ENCODE data around the gene SLC7A4. TPM values are rescaled to one million over a fixed set of nuclear protein-coding genes. Genes with fewer than 3 reads are reported as not detected.
"Not testable (repeated sequence)": the region's sequence is repeated elsewhere in the genome, so short reads cannot be mapped to it uniquely, and the experiment has no call there.

Gene SLC7A4
- total RNA-seq, 3 donors from 2014 or later, result 1.6 to 2.4 (median 2.0) TPM

DNA sequence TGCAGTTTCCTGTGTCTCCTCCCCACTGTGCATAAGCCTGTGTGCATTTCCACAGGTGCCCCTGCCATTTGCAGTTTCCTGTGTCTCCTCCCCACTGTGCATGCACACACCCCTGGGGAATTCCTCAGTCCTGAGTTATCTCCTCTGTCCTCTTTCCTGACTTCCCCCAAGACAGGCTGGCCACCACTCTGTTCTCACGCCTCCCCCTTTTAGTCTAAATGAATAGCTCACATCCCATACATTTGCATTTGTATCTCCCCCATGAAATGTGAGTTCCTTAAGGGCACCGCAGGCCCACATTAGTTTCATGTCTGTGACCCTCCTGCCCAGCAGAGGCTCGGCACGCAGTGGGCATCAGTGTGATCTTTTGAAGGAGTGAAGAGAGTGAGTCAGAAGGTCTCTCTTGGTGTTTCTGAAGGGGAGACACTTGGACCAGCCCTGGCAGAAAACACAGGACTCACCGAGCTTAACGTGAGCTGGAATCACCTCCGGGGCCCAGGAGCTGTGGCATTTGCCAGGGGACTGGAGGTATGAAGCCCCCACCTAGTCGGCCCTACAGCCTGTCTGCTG lies 19.6 kb upstream of the SLC7A4 start:
- H3K4me1 ChIP-seq, result no peaks in the 10 kb centered on the region
- H3K4me3 ChIP-seq, result no peak overlapping the region
- H3K36me3 ChIP-seq, result no peaks in the 10 kb centered on the region
- no peak overlapping the region for H3K27ac ChIP-seq
- H3K9me3 ChIP-seq, result no peaks in the 10 kb centered on the region
- intact Hi-C loops (cut with DNase I; ENCODE audit: low total_unique reads), result no loop called here
- no peak for TF ChIP-seq POLR2A (IDR thresholded peaks at IDR 0.05)
- no peak for TF ChIP-seq POLR2AphosphoS5 (IDR thresholded peaks at IDR 0.05)
- TF ChIP-seq, protein P1, sequence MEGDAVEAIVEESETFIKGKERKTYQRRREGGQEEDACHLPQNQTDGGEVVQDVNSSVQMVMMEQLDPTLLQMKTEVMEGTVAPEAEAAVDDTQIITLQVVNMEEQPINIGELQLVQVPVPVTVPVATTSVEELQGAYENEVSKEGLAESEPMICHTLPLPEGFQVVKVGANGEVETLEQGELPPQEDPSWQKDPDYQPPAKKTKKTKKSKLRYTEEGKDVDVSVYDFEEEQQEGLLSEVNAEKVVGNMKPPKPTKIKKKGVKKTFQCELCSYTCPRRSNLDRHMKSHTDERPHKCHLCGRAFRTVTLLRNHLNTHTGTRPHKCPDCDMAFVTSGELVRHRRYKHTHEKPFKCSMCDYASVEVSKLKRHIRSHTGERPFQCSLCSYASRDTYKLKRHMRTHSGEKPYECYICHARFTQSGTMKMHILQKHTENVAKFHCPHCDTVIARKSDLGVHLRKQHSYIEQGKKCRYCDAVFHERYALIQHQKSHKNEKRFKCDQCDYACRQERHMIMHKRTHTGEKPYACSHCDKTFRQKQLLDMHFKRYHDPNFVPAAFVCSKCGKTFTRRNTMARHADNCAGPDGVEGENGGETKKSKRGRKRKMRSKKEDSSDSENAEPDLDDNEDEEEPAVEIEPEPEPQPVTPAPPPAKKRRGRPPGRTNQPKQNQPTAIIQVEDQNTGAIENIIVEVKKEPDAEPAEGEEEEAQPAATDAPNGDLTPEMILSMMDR (IDR thresholded peaks at IDR 0.05), result no peak
- no peaks in the 10 kb centered on the region for H3K27me3 ChIP-seq
- no peak for DNase-seq (ENCODE audit: low spot score in 2 of 2)

GRCh38 chr22:21051145-21051830 lies 18.9 kb upstream of the SLC7A4 start:
- no peak overlapping the region for H3K4me3 ChIP-seq
- TF ChIP-seq POLR2A (IDR thresholded peaks at IDR 0.05) (no peak), POLR2AphosphoS5 (IDR thresholded peaks at IDR 0.05) (no peak)
- TF ChIP-seq, protein P1 (IDR thresholded peaks at IDR 0.05), result no peak
- H3K36me3 ChIP-seq, result no peaks in the 10 kb centered on the region
- intact Hi-C loops (cut with DNase I; ENCODE audit: low total_unique reads), result no loop called here
- H3K9me3 ChIP-seq, result no peaks in the 10 kb centered on the region
- no peak overlapping the region for H3K27ac ChIP-seq
- no peaks in the 10 kb centered on the region for H3K4me1 ChIP-seq
- no peak for DNase-seq (ENCODE audit: low spot score in 2 of 2)
- no peaks in the 10 kb centered on the region for H3K27me3 ChIP-seq

DNA sequence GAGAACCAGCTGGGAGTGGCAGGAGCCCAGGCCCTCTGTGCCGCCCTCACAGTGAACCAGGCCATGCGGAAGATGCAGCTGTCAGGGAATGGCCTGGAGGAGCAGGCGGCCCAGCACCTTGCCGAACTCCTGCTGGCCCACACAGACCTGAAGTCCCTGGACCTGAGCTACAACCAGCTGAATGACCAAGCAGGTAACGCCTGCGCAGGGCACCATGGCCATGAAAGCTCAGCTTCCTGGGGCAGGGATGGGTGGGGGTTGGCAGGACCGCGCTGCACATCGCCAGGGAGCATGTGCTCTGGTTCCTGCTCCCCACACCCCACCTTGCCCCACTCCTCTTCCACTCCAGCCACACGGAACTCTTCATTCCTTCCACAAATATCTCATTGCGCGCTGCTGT lies 16.6 kb upstream of the SLC7A4 start:
- H3K36me3 ChIP-seq; H3K4me3 ChIP-seq; intact Hi-C loops (cut with DNase I; ENCODE audit: low total_unique reads); H3K27me3 ChIP-seq; DNase-seq (ENCODE audit: low spot score in 2 of 2); H3K9me3 ChIP-seq; H3K27ac ChIP-seq; H3K4me1 ChIP-seq: not testable (repeated sequence)

GRCh38 chr22:21048448-21048847 lies 16.1 kb upstream of the SLC7A4 start:
- DNase-seq (ENCODE audit: low spot score in 2 of 2); intact Hi-C loops (cut with DNase I; ENCODE audit: low total_unique reads): not testable (repeated sequence)

DNA sequence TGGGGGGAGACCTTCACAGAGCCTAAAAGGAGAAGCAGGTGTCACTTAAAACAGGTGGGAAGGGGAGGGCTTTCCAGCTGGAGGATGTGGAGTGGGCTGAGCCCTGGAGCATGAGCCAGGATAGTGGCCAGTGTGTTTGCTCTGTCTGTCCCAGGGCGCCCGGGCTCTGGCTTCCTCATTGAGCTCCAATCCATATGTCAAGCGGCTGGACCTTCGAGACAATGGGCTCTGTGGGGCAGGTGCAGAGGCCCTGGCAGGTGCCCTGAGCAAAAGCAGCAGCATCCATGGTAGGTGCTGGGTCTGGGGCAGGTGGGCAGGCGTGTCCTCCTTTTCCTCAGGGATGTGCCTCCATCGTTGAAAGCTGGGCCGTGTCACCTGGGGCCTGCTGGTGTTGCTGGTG lies 15.4 kb upstream of the SLC7A4 start:
- Histone ChIP-seq H3K27ac (no peak overlapping the region), H3K4me3 (no peak overlapping the region), H3K4me1 (no peaks in the 10 kb centered on the region), H3K36me3 (no peaks in the 10 kb centered on the region), H3K27me3 (no peaks in the 10 kb centered on the region), H3K9me3 (no peaks in the 10 kb centered on the region)
- TF ChIP-seq, protein P1 (IDR thresholded peaks at IDR 0.05), result no peak
- no peak for TF ChIP-seq POLR2A (IDR thresholded peaks at IDR 0.05)
- TF ChIP-seq POLR2AphosphoS5 (IDR thresholded peaks at IDR 0.05), result no peak
- DNase-seq (ENCODE audit: low spot score in 2 of 2), result no peak
- intact Hi-C loops (cut with DNase I; ENCODE audit: low total_unique reads), result no loop called here

More at GRCh38 chr22:21048448-21048847, 16.1 kb upstream of the SLC7A4 start:
- H3K36me3 ChIP-seq, H3K4me1 ChIP-seq, H3K9me3 ChIP-seq, H3K27ac ChIP-seq, H3K27me3 ChIP-seq, H3K4me3 ChIP-seq: not testable (repeated sequence)

DNA sequence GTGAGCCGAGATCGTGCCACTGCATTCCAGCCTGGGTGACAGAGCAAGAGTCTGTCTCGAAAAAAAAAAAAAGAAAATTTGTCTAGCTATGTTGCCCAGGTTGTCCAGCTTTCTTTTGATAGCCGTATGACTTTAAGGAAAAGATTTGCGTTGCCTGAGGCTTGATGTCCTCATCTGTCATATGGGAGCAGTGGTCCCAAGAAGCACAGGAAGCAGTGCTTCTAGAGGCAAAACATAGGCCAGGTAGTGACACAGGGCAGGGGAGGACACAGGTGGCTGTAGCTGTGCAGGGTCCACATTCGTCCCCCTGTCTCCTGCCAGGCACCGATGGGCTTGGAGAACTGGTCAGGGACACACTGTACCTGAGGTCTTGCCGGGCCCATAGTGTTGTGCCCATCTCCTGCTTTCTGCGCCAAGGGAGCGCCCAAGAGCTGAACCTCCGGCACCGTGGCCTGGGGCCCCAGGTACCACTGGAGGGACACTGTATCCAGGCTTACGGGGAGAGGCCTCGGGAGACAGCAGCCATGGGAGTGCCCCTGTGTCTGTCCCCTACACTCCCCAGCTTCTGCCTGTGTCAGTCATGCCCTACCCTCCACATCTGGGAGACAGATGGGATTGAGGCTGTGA lies 14.8 kb upstream of the SLC7A4 start:
- no peaks in the 10 kb centered on the region for H3K27me3 ChIP-seq
- no peaks in the 10 kb centered on the region for H3K4me1 ChIP-seq
- TF ChIP-seq, protein P1 (IDR thresholded peaks at IDR 0.05), result no peak
- TF ChIP-seq POLR2AphosphoS5 (IDR thresholded peaks at IDR 0.05) (no peak), POLR2A (IDR thresholded peaks at IDR 0.05) (no peak)
- no peaks in the 10 kb centered on the region for H3K9me3 ChIP-seq
- DNase-seq (ENCODE audit: low spot score in 2 of 2), result no peak
- H3K36me3 ChIP-seq, result no peaks in the 10 kb centered on the region
- intact Hi-C loops (cut with DNase I; ENCODE audit: low total_unique reads), result no loop called here
- no peak overlapping the region for H3K4me3 ChIP-seq
- no peak overlapping the region for H3K27ac ChIP-seq
